T-helper 9 cell (primary cell): ENCODE measurements around the gene TSHZ2.

Experiments
- DNase-seq: peaks from one replicate; pipeline ENCODE4 v3.0.0-alpha.2; 2020

TSHZ2 gene

GRCh38 chr20:53070706-53071392, 98.7 kb downstream of the TSHZ2 start:
- no peak for DNase-seq

- no peak for DNase-seq
These were observed 99.7 kb downstream of the TSHZ2 start for GRCh38 chr20:53071833-53072232.

- no peak for DNase-seq
These were observed 100.9 kb downstream of the TSHZ2 start for GRCh38 chr20:53072923-53073579.

- no peak for DNase-seq
These were observed 101.7 kb downstream of the TSHZ2 start for GRCh38 chr20:53073636-53074415.

GRCh38 chr20:53074811-53075314, 102.7 kb downstream of the TSHZ2 start:
- no peak for DNase-seq

GRCh38 chr20:53076668-53077067, 104.5 kb downstream of the TSHZ2 start:
- no peak for DNase-seq

- no peak for DNase-seq
These were observed 105.4 kb downstream of the TSHZ2 start for GRCh38 chr20:53077373-53078205.

- no peak for DNase-seq
These were observed 106.6 kb downstream of the TSHZ2 start for GRCh38 chr20:53078761-53079160.

GRCh38 chr20:53079261-53079691, 107.1 kb downstream of the TSHZ2 start:
- no peak for DNase-seq

- DNase-seq: no peak
These were observed 107.9 kb downstream of the TSHZ2 start for GRCh38 chr20:53079828-53080686.

GRCh38 chr20:53080687-53080962, 108.5 kb downstream of the TSHZ2 start:
- no peak for DNase-seq

- no peak for DNase-seq
These were observed 109.1 kb downstream of the TSHZ2 start for GRCh38 chr20:53080969-53081871.

- no peak for DNase-seq
These were observed 110.0 kb downstream of the TSHZ2 start for GRCh38 chr20:53081916-53082863.

GRCh38 chr20:53083411-53083810, 111.3 kb downstream of the TSHZ2 start:
- no peak for DNase-seq

GRCh38 chr20:53084408-53084997, 112.3 kb downstream of the TSHZ2 start:
- no peak for DNase-seq

- no peak for DNase-seq
These were observed 113.6 kb downstream of the TSHZ2 start for GRCh38 chr20:53085720-53086119.

GRCh38 chr20:53087037-53087777, 115.0 kb downstream of the TSHZ2 start:
- no peak for DNase-seq

- no peak for DNase-seq
These were observed 116.6 kb downstream of the TSHZ2 start for GRCh38 chr20:53088786-53089185.
